GM19351 (cell line): ENCODE measurements around the gene COL8A1.
"Not testable (repeated sequence)": the region's sequence is repeated elsewhere in the genome, so short reads cannot be mapped to it uniquely, and the experiment has no call there.

Experiments used
- ATAC-seq: cut with Tn5 transposase; IDR thresholded peaks from one replicate; pipeline ENCODE4 v1.9.1; 2021; ENCODE audit warnings: mild to moderate bottlenecking, moderate library complexity; ENCODE audit not compliant: unreplicated experiment

COL8A1 gene

DNA sequence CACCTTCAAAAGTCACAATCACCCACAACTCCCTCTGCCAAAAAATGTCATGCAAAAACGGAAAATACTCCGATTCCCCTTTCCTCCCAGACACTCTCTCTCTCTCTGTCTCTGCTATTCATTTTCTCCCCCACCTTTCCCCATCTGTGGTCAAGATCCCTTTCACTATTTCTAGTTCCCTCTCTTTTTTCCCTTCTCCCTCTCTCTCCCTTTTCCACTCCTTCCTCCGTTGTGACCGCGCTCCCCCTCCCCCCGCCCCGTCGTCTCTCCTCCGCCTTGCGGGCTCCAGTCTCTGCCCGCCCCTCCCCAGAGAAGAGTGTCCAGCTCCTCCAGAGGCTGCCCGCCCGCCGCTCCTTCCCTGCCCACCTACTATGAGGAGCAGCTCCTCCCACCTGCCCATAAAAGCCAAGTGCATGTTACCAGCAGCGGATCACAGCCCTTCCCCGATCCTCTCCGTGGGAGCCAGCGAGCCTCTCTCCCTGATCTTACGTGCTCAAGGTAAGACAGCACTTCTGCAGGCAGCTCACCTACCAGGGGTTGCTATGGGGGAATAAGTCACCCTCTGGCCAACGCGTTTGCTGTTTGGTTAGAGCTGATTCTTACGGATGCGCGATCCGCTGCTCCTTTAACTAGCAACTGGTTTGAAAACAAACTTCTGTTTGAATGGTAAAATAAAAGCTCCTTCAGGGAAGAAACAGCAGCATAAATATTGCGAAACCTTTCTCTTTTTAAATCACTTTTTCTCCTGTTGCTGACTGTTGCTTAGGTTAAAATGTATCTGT is at the start of gene COL8A1:
Gene COL8A1 (plus strand): TSS at position 428 of the 782 bp plus-strand sequence. CDS start 152,089 bp downstream, outside the sequence.
- no peak for ATAC-seq

- not testable (repeated sequence) for ATAC-seq
These were observed 49.2 kb upstream of the COL8A1 start for GRCh38 chr3:99589168-99589567.

- no peak for ATAC-seq
These were observed 38.5 kb upstream of the COL8A1 start for GRCh38 chr3:99599894-99600293.

GRCh38 chr3:99601515-99601914 is 36.9 kb upstream of the COL8A1 start:
- no peak for ATAC-seq

GRCh38 chr3:99602183-99602582 is 36.2 kb upstream of the COL8A1 start:
- ATAC-seq = no peak

- peak; percentile 83 for ATAC-seq
These were observed 31.2 kb upstream of the COL8A1 start for GRCh38 chr3:99607151-99607550.

DNA sequence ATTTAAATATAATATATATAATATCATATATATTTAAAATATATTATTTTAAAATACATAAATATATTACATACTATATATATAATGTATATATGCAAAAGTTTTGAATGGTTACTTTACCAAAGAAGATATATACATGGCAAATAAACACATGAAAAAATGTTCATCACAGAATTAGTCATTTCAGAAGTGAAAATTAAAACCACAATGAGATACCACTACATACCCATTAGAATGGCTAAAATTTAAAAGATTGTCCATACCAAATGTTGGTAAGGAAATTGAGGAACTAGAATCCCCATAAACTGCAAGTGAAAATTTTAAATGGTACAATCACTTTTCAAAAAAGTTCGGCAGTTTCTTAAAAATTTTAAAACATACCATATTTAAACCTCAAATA is 23.6 kb upstream of the COL8A1 start:
- no peak for ATAC-seq

DNA sequence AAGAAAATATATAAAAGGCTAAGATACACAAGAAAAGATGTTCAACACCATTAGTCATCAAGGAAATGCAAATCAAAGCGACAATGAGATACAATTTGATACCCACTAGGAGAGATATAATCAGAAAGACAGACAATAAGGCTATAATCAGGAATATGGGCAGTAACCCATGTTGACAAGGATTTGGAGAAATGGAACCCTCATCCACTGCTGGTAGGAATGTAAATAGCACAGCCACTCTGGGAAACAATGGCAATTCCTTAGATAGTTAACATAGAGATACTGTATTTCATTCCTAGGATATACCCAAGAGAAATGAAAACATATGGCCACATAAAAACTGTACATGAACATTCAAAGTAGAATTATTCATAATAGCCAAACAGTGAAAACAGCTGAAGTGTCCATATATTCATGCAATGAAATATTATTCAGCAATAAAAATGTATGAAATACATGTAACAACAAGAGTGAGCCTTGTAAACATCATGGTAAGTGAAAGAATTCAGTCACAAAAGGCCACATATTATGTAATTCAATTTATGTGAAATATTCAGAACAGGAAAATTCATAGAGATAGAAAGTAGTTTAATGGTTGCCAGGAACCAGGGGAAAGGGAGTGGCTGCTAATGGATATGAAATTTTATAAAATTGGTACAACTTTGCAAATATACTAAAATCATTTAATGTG is 18.2 kb upstream of the COL8A1 start:
- ATAC-seq = no peak

DNA sequence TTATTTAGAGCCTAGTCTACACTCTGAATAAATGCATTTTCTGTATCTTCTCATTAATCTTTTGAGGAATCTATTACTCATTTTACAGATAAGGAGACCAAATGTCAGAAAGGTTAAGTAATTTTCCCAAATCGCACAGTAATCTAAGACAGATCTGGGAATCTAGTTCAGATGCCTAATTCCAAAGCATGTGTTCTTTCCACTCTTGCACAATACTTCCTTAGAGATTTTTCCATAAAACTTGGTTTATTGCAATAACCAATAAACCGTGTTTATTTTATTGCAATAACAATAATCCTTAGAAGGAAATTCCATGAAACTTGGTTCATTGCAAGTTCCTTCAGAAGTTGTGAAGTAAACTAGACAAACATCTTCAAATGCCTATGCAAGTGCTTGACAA is 17.4 kb upstream of the COL8A1 start:
- no peak for ATAC-seq

DNA sequence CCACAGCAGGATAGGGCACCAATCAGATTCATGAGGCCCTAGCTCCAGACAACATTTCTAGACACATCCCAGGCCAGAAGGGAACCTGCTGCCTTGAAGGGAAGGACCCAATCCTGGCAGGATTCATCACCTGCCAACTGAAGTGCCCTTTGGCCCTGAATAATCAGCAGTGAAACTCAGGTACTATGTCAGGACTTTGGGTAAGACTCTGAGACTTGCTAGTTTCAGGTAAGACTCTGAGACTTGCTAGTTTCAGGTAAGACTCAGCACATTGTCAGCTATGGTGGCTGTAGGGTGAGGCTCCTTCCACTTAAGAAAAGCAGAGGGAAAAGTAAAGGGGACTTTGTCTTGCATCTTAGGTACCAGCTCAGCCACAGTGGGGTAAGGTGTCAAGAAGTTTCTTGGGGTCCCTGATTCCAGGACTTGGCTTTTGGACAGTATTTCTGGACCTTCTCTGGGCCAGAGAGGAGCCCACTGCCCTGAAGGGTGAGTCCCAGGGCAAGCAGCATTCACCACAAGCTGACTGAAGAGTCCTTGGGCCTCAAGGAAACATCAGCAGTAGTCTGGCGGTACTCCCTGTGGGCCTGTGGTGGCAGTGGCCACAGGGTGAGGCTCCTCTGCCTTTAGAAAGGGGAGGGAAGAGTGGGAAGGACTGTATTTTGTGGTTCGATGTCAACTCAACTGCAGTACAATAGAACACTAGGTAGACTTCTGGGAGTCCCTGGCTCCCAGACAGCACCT is 13.7 kb upstream of the COL8A1 start:
- peak; percentile 38 for ATAC-seq

GRCh38 chr3:99625237-99625622 is 13.2 kb upstream of the COL8A1 start:
- ATAC-seq = no peak

DNA sequence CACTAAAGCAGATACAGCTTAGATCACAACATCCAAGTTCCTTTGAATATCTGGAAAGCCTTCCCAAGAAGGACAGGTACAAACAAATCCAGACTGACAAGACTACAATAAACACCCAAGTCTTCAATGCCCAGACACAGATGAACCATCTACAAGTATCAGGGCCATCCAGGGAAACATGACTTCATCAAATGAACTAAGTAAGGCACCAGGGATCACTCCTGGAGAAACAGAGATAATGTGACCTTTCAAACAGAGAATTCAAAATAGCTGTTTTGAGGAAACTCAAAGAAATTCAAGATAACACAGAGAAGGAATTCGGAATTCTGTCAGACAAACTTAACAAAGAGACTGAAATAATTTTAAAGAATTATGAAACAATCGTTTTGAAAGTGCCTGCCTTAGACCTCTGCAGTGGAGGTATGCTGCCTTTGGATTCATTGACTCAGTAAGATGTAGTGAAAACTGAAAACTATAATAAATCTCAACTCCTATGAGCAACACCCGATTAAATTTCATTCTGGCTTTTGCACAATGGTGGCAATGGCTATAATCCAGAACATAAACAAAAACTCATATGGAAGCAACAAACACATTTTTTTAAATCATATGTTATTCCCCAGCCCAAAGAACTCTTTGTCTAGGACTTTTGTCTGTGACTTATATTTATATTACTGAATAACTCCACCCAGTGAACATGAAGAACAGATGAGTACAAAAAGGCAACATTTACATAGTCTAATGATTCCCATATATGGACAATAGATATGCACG is 12.6 kb upstream of the COL8A1 start:
- ATAC-seq = no peak

- peak; percentile 62 for ATAC-seq
These were observed 12.0 kb upstream of the COL8A1 start for GRCh38 chr3:99626417-99626788.

- ATAC-seq = peak; percentile 43
These were observed 11.2 kb upstream of the COL8A1 start for GRCh38 chr3:99627062-99627826.

GRCh38 chr3:99630815-99631214 is 7.6 kb upstream of the COL8A1 start:
- no peak for ATAC-seq

GRCh38 chr3:99633887-99634558 is 4.4 kb upstream of the COL8A1 start:
- ATAC-seq = peak; percentile 44

- no peak for ATAC-seq
These were observed 3.5 kb upstream of the COL8A1 start for GRCh38 chr3:99634881-99635280.

- no peak for ATAC-seq
These were observed 3.0 kb upstream of the COL8A1 start for GRCh38 chr3:99635348-99635747.

GRCh38 chr3:99637016-99637367 is 1.4 kb upstream of the COL8A1 start:
- ATAC-seq = no peak
